DMS53 (cell line): ENCODE data around the gene GTF2F2.
"Not testable (repeated sequence)": the region's sequence is repeated elsewhere in the genome, so short reads cannot be mapped to it uniquely, and the experiment has no call there.

Source experiments
- DNase-seq: peaks from one replicate; lab custom pipeline; 2025; lab: John Stamatoyannopoulos, UW

GTF2F2 gene

GRCh38 chr13:45218689-45219088 lies 98.4 kb downstream of the GTF2F2 start:
- DNase-seq: no peak

GRCh38 chr13:45219123-45219891 lies 99.0 kb downstream of the GTF2F2 start:
- DNase-seq: no peak

- peak; percentile 5 for DNase-seq
These were observed 99.6 kb downstream of the GTF2F2 start for GRCh38 chr13:45219938-45220375.

GRCh38 chr13:45220403-45220802 lies 100.1 kb downstream of the GTF2F2 start:
- DNase-seq: no peak

GRCh38 chr13:45222516-45222915 lies 102.2 kb downstream of the GTF2F2 start:
- DNase-seq: no peak

GRCh38 chr13:45222919-45223318 lies 102.6 kb downstream of the GTF2F2 start:
- no peak for DNase-seq

GRCh38 chr13:45224176-45224575 lies 103.9 kb downstream of the GTF2F2 start:
- no peak for DNase-seq

GRCh38 chr13:45225370-45225769 lies 105.1 kb downstream of the GTF2F2 start:
- no peak for DNase-seq

- DNase-seq: no peak
These were observed 105.7 kb downstream of the GTF2F2 start for GRCh38 chr13:45226024-45226423.

GRCh38 chr13:45228002-45228401 lies 107.7 kb downstream of the GTF2F2 start:
- DNase-seq: no peak

GRCh38 chr13:45229172-45229571 lies 108.9 kb downstream of the GTF2F2 start:
- DNase-seq: no peak

- peak; percentile 39 for DNase-seq
These were observed 111.0 kb downstream of the GTF2F2 start for GRCh38 chr13:45231305-45231704.

GRCh38 chr13:45231722-45232121 lies 111.4 kb downstream of the GTF2F2 start:
- peak; percentile 66 for DNase-seq

GRCh38 chr13:45232591-45232990 lies 112.3 kb downstream of the GTF2F2 start:
- no peak for DNase-seq

GRCh38 chr13:45238945-45239795 lies 118.9 kb downstream of the GTF2F2 start:
- no peak for DNase-seq

GRCh38 chr13:45240143-45240542 lies 119.8 kb downstream of the GTF2F2 start:
- DNase-seq: no peak

- DNase-seq: peak; percentile 3
These were observed 121.8 kb downstream of the GTF2F2 start for GRCh38 chr13:45242070-45242469.

GRCh38 chr13:45242524-45242923 lies 122.2 kb downstream of the GTF2F2 start:
- no peak for DNase-seq

- no peak for DNase-seq
These were observed 122.8 kb downstream of the GTF2F2 start for GRCh38 chr13:45243077-45243476.

- not testable (repeated sequence) for DNase-seq
These were observed 124.4 kb downstream of the GTF2F2 start for GRCh38 chr13:45244736-45245135.

GRCh38 chr13:45249662-45250061 lies 129.4 kb downstream of the GTF2F2 start:
- no peak for DNase-seq

- DNase-seq: no peak
These were observed 134.1 kb downstream of the GTF2F2 start for GRCh38 chr13:45254396-45254795.
